ENCODE results near the gene CCDC92.

The CCDC92 gene

GRCh38 chr12:123889848-123890535, 82.6 kb downstream of the CCDC92 start:
- DNase-seq (ENCODE audit: low spot score) = no peak

- no peak for DNase-seq (ENCODE audit: low spot score)
These were observed 83.6 kb downstream of the CCDC92 start for GRCh38 chr12:123888989-123889388.

- no peak for DNase-seq (ENCODE audit: low spot score)
These were observed 85.6 kb downstream of the CCDC92 start for GRCh38 chr12:123886931-123887582.

DNA sequence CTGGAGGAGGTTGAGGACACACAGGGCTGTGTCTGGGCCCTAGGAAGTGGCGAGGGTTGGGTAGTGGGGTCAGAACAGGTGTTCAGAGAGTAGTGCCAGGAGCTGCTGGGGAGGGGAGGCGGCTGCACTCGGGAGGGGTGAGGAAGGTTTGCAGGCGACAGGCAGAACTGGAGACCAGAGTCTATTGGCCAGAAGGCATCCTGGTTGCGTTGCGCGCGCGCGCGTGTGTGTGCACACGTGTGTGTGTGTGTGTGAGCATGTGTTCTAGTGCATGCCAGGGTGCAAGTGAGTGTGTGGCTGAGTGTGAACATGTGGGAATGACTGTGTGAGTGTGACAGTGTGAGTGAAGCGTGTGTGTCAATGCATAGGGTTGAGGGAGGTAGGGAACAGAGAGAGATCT, 86.4 kb downstream of the CCDC92 start:
- no peak for DNase-seq (ENCODE audit: low spot score)

All from Ammon's horn (tissue), 1 donor.